GM12892 (cell line): ENCODE data around the gene ASNSD1.

Experiments
- POLR2A ChIP-seq: IDR thresholded peaks from 2 replicates; pipeline ENCODE4 v1.6.1; 2011; ENCODE audit warnings: low read depth, low read length, control low read depth
- POLR2AphosphoS5 ChIP-seq: IDR thresholded peaks from 2 replicates; pipeline ENCODE4 v1.6.1; 2011; ENCODE audit warnings: low read depth, low read length, control low read depth

DNA sequence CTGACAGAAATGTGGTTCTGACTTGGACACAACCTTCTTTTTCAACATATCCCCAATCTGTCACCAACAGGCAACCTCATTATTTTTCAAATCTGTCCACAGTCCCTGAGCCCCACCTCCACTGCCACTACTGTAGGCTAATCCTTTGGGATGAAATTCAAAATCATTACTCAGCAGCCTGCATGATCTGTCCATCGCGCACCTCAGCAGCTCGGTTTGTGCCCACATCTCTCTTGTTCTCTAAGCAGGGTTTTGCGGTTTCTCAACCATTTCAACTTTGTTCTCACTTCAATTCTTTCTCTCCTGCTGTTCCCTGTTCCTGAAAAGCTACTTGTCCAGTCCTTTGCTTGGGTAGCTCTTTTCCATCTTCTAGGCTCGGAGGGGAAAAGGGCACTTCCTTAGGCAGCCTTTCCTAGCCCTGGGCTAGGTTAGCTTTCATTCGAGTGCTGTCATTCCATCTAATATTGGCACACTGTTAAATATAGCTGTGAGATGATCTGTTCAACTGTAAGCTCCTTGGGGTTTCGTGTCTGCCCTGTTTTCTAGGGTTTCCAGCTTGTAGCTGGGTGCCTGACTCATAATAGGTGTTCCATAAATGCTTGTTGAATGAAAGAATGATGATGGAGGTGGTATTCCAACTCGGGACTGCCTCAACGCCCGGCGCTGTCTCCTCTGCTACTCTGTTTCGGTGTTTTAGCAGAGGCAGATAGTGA is 12.6 kb downstream of the ASNSD1 start:
- TF ChIP-seq POLR2AphosphoS5 (no peak), POLR2A (no peak)
